HepG2 (cell line): ENCODE results near the gene SPATC1L. TPM values are rescaled to one million over a fixed set of nuclear protein-coding genes. Genes with fewer than 3 reads are reported as not detected.
A peak's percentile ranks its signal among the peaks of the same experiment; 100 is the strongest.

Experiments
- ATAD3A ChIP-seq: sonication (generic); formaldehyde crosslinking; IDR thresholded peaks from 2 replicates; pipeline ENCODE4 v1.4.0; 2020; ENCODE audit warnings: missing genetic modification reagents
- BORCS8-MEF2B ChIP-seq: sonication (generic); formaldehyde crosslinking; IDR thresholded peaks from 2 replicates; pipeline ENCODE4 v1.8.0; 2022; ENCODE audit warnings: mild to moderate bottlenecking, missing genetic modification reagents
- CEBPG ChIP-seq: IDR thresholded peaks from 2 replicates; pipeline ENCODE4 v1.6.1; 2016
- CERS6 ChIP-seq: sonication (generic); formaldehyde crosslinking; IDR thresholded peaks from 2 replicates; pipeline ENCODE4 v1.5.0; 2020; ENCODE audit warnings: missing genetic modification reagents
- GFI1 ChIP-seq: sonication (generic); formaldehyde crosslinking; IDR thresholded peaks from 2 replicates; pipeline ENCODE4 v1.5.0; 2020; ENCODE audit warnings: missing genetic modification reagents, mild to moderate bottlenecking, borderline replicate concordance
- HNF4A ChIP-seq: sonication (generic); formaldehyde crosslinking; IDR thresholded peaks from 2 replicates; pipeline ENCODE4 v1.4.0; 2020; ENCODE audit warnings: missing genetic modification reagents
- NFE2L1 ChIP-seq: sonication (generic); formaldehyde crosslinking; IDR thresholded peaks from 2 replicates; pipeline ENCODE4 v1.4.0; 2020; ENCODE audit warnings: missing genetic modification reagents, mild to moderate bottlenecking, borderline replicate concordance
- PBX3 ChIP-seq: sonication (generic); formaldehyde crosslinking; IDR thresholded peaks from 2 replicates; pipeline ENCODE4 v1.8.1; 2023; ENCODE audit warnings: missing genetic modification reagents, inconsistent platforms, borderline replicate concordance
- RFX3 ChIP-seq: IDR thresholded peaks from 2 replicates; pipeline ENCODE4 v1.6.1; 2016; ENCODE audit warnings: missing biosample characterization, missing genetic modification reagents
- RXRA ChIP-seq: sonication (generic); formaldehyde crosslinking; IDR thresholded peaks from 2 replicates; pipeline ENCODE4 v1.5.1; 2020; ENCODE audit warnings: missing genetic modification reagents
- SP2 ChIP-seq: sonication (generic); formaldehyde crosslinking; IDR thresholded peaks from 2 replicates; pipeline ENCODE4 v1.5.1; 2020; ENCODE audit warnings: mild to moderate bottlenecking, missing genetic modification reagents
- ZFAT ChIP-seq: sonication (generic); formaldehyde crosslinking; conservative IDR thresholded peaks from 2 replicates; pipeline ENCODE4 v1.8.1; 2023; ENCODE audit warnings: missing genetic modification reagents, inconsistent platforms
- ZNF383 ChIP-seq: sonication (generic); formaldehyde crosslinking; IDR thresholded peaks from 2 replicates; pipeline ENCODE4 v1.4.0; 2020; ENCODE audit warnings: missing genetic modification reagents, mild to moderate bottlenecking, borderline replicate concordance
- ZNF570 ChIP-seq: sonication (generic); formaldehyde crosslinking; IDR thresholded peaks from 2 replicates; pipeline ENCODE4 v1.4.0; 2020; ENCODE audit warnings: mild to moderate bottlenecking, missing genetic modification reagents, borderline replicate concordance
- ZNF704 ChIP-seq: sonication (generic); formaldehyde crosslinking; IDR thresholded peaks from 2 replicates; pipeline ENCODE4 v1.8.1; 2023; ENCODE audit warnings: mild to moderate bottlenecking, inconsistent platforms, moderate library complexity, missing genetic modification reagents, borderline replicate concordance
- ZNF775 ChIP-seq: sonication (generic); formaldehyde crosslinking; IDR thresholded peaks from 2 replicates; pipeline ENCODE4 v1.4.0; 2020; ENCODE audit warnings: missing genetic modification reagents, mild to moderate bottlenecking, moderate library complexity, borderline replicate concordance
- ZNF891 ChIP-seq: sonication (generic); formaldehyde crosslinking; IDR thresholded peaks from 2 replicates; pipeline ENCODE4 v1.5.0; 2020; ENCODE audit warnings: mild to moderate bottlenecking, missing genetic modification reagents
- polyA plus RNA-seq, 8 experiments: library from polyadenylated mRNA; depleted of rRNA in 3 of 8; stranded (reverse) in 7 of 8; unstranded in 1 of 8; fragments of >200 nt; fragmentation: Illumina TruSeq in 4 of 8; extraction: Trizol in 4 of 8; gene quantifications; 2 replicates each; pipeline versions ENCODE4 v1.2.1 to v1.2.3, GENCODE V29; 2011 to 2016; ENCODE audit warnings: low read depth in 4 of 8, missing spikeins in 1 of 8, mixed read lengths in 1 of 8; ENCODE audit not compliant: insufficient read depth in 1 of 8
- total RNA-seq, 5 experiments: library from RNA; depleted of rRNA; stranded (reverse); fragments of >200 nt; fragmentation: Illumina TruSeq; extraction: Trizol; gene quantifications; 2 replicates each; pipeline ENCODE4 v1.2.3, GENCODE V29; 2016; ENCODE audit warnings: low read depth in 1 of 5
- TF ChIP-seq, protein P1 (sequence below): IDR thresholded peaks from 2 replicates; pipeline ENCODE4 v1.6.1; 2016
- TF ChIP-seq, protein P2 (sequence below): sonication (generic); formaldehyde crosslinking; IDR thresholded peaks from 2 replicates; pipeline ENCODE4 v1.5.1; 2020; ENCODE audit warnings: mild to moderate bottlenecking, missing genetic modification reagents
- TF ChIP-seq, protein P3 (sequence below): sonication (generic); formaldehyde crosslinking; IDR thresholded peaks from 2 replicates; pipeline ENCODE4 v1.4.0; 2020; ENCODE audit warnings: missing genetic modification reagents

Gene SPATC1L
- total and polyA plus RNA-seq, 2 of the 13 experiments (the other 11 are each of a cell fraction or from before 2014, with no cell fraction given) = 1.4 to 3.3 TPM

DNA sequence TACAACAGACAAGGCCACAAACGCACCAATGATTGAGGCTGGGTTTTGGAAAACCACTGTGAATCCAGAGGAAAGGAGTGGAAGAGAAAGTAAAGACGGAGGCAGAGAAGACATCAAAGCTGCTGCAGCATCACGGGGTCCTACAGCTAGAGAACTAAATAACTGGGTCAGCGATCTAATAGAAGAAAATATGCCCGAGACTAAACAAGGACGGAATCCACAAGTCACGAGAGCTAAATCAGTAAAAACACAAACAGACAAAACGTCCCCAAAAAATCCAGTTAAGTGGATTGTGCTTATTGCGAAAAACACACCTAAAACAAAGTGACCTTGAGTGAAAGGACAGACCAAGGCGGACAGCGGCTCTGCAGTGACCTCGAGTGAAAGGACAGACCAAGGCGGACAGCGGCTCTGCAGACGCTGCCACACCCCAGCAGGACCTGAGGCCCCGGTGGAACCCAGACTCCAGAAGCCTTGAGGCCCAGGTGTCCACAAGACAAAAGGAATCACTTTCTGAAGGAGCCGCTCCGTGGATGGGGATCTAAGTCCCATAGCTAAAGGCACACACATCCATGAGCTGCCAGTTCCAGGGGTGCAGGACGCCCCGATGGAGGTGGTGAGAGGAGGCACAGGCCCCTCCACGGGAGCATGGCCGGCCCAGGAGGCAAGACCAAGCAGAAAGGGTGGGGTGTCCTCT lies 34.9 kb downstream of the SPATC1L start (continued):
- TF ChIP-seq CERS6 (CRISPR knock-in tag) (no peak), ZNF775 (CRISPR knock-in tag) (no peak), NFE2L1 (CRISPR knock-in tag) (no peak), ZNF383 (CRISPR knock-in tag) (no peak), HNF4A (CRISPR knock-in tag) (0 out of 2 replicates have a peak, but pooled peaks have one; percentile 41), PBX3 (CRISPR knock-in tag) (no peak), RXRA (CRISPR knock-in tag) (peak; percentile 23; the same call in 1 of the 2 replicates), ATAD3A (CRISPR knock-in tag) (no peak), RFX3 (no peak), ZNF891 (CRISPR knock-in tag) (no peak), CEBPG (CRISPR knock-in tag) (peak; percentile 54), ZFAT (CRISPR knock-in tag) (no peak), ZNF704 (CRISPR knock-in tag) (no peak), ZNF570 (CRISPR knock-in tag) (no peak), BORCS8-MEF2B (CRISPR knock-in tag) (no peak), GFI1 (CRISPR knock-in tag) (no peak), SP2 (CRISPR knock-in tag) (no peak)
- TF ChIP-seq, protein P1, sequence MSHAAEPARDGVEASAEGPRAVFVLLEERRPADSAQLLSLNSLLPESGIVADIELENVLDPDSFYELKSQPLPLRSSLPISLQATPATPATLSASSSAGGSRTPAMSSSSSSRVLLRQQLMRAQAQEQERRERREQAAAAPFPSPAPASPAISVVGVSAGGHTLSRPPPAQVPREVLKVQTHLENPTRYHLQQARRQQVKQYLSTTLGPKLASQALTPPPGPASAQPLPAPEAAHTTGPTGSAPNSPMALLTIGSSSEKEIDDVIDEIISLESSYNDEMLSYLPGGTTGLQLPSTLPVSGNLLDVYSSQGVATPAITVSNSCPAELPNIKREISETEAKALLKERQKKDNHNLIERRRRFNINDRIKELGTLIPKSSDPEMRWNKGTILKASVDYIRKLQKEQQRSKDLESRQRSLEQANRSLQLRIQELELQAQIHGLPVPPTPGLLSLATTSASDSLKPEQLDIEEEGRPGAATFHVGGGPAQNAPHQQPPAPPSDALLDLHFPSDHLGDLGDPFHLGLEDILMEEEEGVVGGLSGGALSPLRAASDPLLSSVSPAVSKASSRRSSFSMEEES (CRISPR knock-in tag) = no peak
- TF ChIP-seq, protein P2, sequence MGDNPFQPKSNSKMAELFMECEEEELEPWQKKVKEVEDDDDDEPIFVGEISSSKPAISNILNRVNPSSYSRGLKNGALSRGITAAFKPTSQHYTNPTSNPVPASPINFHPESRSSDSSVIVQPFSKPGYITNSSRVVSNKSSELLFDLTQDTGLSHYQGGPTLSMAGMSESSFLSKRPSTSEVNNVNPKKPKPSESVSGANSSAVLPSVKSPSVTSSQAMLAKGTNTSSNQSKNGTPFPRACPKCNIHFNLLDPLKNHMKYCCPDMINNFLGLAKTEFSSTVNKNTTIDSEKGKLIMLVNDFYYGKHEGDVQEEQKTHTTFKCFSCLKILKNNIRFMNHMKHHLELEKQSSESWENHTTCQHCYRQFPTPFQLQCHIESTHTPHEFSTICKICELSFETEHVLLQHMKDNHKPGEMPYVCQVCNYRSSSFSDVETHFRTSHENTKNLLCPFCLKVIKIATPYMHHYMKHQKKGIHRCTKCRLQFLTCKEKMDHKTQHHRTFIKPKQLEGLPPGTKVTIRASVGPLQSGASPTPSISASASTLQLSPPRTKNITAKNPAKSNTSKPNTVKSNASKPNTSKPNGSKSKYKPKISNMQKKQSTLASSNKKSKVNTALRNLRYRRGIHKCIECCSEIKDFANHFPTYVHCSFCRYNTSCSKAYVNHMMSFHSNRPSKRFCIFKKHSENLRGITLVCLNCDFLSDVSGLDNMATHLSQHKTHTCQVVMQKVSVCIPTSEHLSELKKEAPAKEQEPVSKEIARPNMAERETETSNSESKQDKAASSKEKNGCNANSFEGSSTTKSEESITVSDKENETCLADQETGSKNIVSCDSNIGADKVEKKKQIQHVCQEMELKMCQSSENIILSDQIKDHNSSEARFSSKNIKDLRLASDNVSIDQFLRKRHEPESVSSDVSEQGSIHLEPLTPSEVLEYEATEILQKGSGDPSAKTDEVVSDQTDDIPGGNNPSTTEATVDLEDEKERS (CRISPR knock-in tag) = no peak
- TF ChIP-seq, protein P3, sequence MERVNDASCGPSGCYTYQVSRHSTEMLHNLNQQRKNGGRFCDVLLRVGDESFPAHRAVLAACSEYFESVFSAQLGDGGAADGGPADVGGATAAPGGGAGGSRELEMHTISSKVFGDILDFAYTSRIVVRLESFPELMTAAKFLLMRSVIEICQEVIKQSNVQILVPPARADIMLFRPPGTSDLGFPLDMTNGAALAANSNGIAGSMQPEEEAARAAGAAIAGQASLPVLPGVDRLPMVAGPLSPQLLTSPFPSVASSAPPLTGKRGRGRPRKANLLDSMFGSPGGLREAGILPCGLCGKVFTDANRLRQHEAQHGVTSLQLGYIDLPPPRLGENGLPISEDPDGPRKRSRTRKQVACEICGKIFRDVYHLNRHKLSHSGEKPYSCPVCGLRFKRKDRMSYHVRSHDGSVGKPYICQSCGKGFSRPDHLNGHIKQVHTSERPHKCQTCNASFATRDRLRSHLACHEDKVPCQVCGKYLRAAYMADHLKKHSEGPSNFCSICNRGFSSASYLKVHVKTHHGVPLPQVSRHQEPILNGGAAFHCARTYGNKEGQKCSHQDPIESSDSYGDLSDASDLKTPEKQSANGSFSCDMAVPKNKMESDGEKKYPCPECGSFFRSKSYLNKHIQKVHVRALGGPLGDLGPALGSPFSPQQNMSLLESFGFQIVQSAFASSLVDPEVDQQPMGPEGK (CRISPR knock-in tag) = peak; percentile 16; the same call in 1 of the 2 replicates
